HG03460 (cell line): Measurements from ENCODE around the gene FAM20A.

Source experiments
- ATAC-seq: cut with Tn5 transposase; IDR thresholded peaks from one replicate; pipeline ENCODE4 v1.9.1; 2021; ENCODE audit not compliant: unreplicated experiment

Gene FAM20A

DNA sequence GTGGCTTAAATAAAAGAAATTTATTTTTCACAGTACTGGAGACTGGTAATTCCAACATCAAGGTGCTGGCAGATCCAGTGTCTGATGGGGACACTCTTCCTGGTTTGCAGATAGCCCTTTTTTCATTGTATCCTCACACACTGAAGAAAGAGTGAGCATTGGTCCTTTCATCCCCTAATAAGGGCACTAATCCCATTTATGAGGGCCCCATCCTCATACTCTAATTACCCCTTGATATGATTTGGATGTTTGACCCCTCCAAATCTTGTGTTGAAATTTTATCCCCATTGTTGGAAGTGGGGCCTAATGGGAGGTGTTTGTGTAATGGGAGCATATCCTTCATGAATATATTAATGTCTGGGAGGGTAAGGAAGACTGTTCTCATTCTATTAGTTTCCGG, 9.4 kb upstream of the FAM20A start:
- no peak for ATAC-seq

DNA sequence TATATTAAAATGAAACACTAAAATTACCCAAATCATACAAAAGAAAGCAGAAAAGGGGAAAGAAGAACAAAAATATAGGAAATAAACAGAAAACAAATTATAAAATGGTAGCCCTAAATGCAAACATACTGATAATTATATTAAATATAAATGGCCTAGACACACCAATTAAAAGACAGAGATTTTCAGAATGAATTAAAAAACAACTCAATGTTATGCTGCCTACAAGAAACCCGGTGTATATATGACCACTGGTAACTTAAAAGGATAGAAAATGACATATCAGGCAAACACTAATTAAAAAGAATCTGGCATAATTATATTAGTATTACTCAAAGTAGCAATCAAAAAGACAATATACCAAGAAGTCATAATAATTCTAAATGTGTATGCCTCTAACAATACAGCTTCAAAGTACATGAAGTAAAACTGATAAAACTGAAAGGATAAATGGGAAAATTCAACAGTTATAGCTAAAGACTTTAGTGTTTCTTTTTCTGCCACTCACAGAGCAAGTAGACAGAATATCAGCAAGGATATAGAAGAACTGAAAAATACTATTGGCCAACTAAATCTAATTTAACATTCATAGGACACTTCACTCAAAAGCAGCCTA, 7.5 kb upstream of the FAM20A start:
- no peak for ATAC-seq

DNA sequence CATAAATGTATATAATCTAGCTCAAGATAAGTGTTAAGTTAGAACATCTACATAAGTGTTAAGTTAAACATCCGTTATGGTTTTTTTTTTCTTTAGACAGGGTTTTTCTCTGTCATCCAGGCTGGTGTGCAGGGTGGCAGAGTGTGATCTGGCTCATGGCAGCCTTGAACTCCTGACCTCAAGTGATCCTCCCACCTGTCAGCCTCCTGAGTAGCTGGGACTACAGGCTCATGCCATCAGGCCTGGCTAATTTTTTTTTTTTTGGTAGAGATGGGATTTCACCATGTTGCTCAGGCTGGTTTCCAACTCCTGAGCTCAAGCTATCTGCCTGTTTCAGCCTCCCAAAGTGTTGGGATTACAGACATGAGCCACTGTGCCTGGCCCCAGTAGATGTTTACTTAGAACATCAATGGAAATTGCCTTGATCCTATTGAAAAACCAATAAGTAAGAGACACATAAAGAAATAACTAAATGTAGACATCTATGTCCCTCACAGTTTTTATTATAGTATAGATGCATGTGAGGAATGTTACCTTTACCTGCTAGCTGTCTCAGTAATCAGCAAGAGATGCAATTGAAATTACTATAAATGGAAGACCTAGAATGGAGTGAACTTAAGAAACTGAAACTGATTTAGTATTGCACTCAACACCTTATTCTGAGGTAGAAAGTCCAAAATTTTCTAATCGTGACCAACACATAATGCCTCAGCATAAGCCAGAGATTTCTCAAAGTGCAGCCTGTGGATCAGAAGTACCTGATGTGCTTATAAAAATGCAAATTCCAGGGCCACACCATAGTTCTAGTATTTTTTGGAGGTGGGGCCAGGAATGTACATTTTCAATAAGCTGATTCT, 5.5 kb upstream of the FAM20A start:
- no peak for ATAC-seq

DNA sequence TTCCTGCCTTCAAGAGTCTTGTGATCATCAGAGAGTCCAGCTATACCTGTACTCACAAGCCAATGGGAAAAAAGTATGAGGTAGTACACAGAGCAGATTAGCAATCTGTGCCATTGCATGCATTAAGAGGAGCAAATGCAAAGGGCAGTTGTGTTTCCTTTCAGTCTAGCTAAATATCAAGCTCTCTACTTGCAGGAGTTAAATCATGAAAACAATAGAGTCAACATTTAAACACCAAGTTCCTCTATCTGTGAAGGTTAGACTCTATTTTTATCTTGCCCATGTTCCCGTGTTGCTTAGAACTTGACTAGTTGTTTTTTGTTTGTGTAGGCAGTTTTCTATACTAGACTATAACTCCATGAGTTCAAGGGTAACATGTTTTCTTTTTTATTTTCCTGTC, 4.7 kb upstream of the FAM20A start:
- no peak for ATAC-seq

DNA sequence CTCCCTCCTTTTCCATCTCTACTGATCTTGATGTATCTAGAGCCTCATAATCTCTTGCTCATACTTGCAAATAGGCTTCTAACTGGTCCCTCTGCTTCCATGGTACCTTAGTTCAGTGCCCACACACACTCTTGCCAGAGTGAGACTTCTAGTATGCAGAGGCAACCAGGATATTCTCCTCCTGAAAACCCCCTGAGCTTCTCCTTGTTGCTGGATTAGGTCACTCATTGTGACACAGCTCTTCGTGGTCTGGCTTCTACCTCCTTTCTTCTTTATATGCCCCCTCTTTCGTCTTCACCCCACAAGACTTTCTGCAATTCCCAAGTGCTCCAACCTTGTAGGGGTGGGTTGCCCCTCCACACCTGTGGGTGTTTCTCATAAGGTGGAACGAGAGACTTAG, 2.5 kb upstream of the FAM20A start:
- ATAC-seq = no peak

DNA sequence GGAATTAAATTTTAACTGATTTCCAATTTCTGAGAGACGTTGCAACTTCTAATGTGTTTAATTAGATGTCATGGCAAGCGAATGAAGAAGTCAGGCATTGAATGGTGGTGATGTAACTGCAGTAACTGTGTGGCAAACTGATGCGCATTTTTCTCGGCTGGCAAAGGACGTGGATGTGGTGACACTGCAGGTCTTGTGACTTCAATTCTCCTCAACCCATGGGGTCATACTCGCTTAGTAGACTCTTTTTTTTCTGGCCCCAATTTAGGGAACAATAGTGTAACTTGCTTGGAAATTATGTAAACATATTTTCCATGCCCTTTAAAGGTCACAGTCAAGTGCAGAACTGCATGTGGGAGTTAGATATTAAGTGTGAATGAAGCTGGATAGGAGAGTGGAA, 1.9 kb upstream of the FAM20A start:
- ATAC-seq = no peak

DNA sequence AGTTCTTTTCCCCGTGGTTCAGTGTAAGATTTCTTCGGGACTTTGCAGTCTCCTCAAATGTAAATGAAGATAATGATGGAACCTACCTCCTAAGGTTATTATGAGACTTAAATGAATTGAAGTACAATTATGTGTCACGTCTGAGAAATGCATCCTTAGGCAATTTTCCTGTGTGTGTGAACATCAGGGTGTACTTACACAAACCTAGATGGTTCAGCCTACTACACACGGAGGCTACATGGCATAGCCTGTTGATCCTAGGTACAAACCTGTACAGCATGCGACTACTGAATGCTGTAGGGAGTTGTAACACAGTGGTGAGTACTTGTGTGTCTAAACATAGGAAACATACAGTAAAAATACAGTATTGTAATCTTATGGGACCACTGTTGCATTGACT, 1.1 kb upstream of the FAM20A start:
- no peak for ATAC-seq

DNA sequence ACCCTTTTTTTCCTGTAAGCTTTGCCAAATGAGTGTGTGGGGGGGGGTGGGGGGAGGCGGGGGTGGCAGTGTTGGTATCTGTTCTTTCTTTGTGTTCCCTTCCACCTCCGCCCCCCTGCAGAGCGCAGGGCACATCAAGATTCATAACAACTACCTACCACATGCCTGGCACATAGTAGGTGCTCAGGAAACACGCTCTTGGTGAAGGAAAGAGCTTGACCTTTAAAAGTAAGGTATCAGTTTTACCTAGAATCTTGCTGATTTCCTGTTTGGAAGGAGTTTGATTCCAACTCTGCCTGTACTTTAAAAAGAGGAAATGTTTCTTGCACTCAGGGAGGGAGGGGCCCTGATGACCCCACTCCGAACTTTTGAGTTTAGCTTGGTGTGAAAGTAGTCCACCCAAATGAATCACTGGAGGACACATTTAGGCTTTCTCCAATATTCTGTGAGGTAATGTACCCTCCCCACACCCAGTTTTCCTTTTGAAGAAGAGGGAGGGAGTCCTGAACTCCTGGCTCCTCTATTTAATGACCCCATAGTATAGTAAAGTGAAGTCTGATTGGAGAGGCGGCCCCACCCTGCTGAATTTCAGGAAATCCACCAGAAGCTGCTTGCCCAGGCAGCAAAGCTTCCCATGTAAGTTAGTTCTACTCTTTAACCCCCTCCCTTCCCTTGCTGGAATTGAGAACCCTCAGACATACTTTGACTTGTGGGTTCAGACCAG, 560 bp upstream of the FAM20A start:
- ATAC-seq = no peak

DNA sequence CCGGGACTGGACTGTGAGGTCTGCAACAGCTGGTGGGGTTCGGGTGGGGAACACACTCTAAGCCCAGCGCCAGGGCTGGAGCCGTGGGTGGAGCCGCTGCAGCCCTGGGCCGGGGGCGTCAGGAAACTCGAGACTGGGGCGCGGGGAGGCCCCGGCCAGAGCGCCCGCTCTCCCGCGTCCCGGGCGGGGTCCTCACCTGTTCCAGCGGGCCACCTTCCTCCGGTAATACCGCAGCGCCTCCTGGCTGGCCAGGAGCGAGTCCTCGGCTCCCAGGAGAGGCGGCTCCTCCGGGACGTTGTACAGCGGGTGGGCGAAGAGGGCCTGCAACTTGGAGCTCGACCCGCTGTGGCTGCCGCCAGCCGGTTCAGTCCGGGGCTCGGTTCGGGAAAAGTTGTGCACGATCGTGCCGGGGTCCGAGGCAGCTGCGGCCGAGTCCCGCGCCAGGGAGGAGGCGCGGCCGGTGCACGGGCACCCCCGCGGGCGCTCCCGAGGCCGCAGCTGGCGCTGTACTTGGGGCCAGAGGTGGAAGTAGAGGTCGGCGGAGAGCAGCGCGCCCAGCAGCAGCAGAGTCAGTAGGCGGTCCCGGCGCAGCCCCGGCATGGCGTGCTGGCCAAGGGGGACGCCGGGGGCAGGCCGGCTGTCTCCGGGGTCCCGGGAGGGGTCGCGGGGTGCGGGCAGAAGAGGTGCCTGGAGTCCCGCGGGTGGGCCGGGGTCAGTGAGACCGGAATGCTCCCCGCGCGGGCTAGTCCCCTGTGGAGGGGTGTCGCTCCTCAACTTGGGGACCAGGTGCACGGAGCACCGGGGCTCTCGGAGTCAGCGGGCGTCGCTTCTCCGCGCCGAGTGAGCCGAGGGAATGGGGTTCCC, 868 bp downstream of the FAM20A start:
- ATAC-seq = no peak

DNA sequence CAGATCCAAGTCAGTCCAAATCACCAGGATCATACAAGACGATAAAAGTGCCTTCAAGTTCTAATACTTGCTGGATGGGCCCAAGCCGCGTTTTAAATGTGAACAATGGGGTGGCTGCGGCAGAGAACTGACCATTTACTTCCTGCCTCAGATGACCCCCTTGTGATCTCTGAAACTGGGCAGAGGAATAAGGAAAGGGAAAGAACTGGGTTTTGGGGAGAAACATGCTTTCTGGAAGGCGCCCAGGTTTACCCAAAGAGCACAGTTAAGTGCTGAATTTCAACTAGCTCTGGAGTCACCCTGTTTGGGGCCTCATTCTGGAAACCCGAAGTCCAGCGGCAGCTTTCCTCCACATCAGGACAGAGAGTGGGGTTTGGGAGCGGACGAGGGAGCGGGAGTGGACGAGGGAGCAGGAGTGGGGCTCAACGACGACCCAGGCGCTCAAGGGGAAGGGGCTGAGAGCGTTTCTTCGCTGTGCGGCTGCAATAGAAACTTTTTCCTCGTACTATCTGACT, 1.6 kb downstream of the FAM20A start:
- ATAC-seq = no peak

DNA sequence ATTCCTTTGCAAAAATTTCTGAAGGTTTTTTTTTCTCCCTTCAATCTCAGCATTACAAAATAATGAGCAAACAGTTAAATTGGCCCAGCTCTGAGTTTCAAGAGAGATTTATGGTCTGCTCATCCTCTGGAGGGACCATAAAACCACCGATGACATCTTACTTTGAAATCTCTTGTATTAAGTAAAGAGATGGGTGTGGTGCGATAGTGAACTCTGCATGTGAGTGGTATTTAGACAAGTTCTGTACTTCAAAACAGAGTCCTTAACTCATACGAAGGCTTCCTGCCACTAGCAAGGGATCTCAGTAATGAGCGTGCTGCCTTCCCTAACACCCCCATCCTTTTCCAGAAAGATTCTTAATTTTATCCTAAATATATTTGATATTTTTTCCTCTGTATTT, 2.1 kb downstream of the FAM20A start:
- no peak for ATAC-seq

DNA sequence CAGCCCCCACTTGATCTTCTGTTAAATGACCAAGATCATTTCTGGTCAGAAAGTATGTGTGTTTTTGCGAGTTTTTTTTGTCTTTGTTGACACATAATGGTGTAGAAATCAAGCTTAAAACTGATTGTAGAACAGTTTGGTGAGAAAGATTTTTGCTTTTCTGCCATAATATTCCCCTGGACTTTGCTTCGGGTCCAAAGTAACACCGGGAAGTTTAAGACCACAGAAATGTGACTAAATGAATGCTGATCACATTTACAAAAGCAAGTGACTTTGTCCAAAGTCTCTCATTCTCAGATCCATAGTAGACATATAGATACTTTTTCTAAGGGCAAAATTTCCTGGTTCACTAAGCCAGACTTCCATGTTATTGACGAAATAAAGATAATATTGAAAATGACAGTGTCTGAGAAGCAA, 2.6 kb downstream of the FAM20A start:
- no peak for ATAC-seq

DNA sequence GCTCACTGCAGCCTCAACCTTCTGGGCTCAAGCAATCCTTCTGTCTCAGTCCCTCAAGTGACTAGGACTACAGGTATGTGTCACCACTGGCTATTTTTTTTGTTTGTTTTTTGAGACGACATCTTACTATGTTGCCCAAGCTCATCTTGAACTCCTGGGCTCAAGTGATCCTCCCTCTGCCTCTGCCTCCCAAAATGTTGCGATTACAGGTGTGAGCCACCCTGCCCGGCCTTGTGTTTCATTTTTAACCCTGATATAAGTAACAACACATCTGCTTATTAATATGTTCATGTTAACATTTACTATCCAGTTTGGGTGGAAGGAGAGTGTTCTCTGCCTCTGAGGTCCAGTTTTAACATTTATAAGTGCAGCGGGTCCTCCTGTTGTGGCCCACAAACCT, 3.1 kb downstream of the FAM20A start:
- no peak for ATAC-seq

DNA sequence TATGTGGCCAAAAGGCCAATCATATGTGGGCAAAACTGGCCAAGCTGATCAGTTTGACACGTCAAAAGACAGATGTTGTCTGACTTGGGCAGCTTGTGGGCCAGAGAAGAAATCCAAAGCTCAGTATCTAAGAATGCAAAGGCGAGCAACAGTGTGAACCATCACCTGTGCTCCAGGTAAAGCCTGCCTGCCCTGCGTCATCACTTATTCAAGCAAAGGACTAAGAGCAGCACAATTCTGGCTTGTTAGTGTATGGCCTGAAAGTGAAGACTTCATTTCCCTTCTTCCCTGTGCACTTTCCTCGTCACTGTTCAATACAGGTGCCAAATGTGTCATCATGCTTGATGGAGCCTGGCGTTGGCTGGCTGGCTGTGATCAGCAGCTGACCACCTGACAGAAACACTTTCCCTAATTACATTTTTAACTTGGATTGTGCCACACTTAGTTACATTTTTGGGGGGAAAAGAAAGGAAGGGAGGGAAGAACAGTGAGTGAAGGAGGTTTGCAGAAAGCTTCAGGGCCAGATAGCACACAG, 4.7 kb downstream of the FAM20A start:
- ATAC-seq = no peak

DNA sequence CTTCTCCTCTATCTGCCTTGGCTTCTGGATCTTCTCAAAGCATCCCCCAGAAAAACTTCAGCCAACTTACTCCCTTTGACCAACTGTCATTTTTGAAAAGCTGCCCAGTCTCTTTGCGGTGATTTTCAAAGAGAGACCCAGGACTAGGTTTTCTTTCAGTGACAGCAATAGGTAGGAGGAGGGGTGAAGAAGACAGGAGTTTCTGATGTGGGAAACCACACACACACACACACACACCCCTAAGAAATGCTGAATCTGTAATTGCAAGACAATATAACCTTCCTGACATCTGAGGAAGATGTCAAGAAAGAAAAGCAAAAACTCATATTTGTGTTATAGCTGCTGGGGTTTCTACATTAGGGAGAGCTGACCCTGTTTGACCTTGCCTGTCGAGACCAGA, 5.2 kb downstream of the FAM20A start:
- no peak for ATAC-seq

DNA sequence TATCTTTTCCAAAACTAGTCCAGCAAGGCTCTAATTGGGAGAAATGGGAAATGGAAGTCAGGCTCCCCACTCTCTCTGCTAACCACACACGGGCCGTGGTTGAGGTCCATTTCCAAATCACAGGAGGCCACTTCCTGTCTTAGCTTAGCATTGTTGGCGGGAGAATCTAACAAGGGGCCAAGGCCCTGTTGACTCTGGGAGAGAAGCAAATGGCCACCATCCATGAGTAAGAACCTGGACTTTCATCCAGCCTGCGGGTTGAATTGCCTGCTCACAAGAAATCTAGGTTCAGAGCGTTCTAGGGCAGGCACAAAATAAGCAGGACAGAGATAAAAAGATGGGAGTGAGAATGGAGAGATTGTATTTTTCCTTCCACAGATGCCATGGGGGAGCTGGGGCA, 5.7 kb downstream of the FAM20A start:
- no peak for ATAC-seq

DNA sequence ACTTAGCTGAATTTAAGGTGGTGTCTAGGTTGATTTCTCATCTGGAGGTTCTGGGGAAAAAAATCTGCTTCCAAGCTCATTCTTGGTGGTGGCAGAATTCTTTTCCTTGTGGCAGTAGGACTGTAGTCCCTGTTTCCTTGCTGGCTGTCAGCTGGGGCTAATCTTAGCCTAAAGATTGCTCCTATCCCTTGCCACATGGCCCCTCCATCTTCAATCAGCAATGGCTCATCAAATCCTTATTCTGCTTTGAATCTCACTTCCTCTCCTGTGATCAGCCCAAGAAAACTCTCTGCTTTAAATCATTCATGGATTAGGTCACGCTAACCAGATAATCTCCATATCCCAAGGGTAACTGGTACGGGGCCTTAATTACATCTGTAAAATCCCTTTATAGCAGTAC, 6.6 kb downstream of the FAM20A start:
- no peak for ATAC-seq

DNA sequence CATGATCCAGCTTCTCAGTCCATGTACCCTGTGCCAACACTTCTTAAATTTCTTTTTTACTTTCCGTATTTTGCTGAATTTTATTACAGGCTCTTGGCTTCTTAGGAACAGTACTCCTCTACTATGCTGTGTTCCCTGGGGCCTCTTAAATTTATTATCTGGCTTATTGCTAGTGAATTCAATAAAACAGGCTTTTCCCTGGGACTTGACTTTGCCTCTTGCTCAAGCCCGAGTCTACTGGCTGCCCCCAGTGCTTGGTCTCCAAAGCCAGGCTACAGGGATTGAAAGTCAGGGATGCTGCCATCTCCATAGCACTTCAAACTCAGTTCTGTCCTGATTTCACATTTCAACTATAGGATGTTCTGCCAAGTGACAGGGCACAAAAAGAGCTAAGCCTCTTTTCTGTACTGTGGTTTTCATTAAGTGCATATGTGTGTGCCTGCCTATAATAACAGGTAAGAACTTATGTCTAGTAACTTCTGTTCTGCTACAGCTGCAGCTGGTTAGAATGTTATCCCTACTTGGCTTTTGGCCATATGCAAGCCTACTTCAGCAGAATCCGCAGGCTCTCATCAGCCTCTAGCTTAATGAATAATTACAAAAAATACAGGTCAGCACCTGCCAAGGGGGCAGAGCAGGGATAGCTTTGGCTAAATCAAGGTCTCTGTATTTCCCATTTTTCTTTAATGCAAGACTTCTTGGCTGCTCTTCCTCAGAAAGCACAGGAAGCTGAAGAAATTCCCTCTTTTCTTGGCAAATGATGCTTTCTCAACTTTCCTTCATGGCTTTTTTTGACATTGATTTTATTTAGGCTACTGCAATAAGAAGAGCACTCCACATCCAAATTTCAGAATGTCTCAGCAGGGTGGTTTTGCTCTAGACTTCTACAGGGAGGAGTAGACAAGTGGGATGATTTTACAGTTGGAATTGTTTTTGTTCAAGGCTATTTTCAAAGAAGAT, 8.2 kb downstream of the FAM20A start:
- no peak for ATAC-seq

DNA sequence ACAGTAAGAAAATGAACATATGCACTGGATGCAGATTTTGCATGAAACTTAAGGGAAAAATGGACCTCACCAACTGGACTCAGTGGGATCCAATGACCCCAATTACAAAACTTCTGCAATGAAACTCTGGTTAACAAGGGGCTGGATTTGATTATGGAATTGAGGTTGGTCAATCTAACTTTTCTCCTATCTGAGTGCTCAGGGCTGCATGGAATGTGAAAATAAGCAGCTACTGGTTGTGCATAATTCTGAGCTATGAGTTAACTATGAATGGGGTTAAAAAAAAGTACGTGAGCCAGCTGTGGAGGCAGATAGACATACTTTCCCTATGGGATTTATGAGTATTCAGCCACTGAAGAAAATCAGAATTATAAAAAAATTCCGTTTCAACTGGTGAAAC, 9.2 kb downstream of the FAM20A start:
- no peak for ATAC-seq

DNA sequence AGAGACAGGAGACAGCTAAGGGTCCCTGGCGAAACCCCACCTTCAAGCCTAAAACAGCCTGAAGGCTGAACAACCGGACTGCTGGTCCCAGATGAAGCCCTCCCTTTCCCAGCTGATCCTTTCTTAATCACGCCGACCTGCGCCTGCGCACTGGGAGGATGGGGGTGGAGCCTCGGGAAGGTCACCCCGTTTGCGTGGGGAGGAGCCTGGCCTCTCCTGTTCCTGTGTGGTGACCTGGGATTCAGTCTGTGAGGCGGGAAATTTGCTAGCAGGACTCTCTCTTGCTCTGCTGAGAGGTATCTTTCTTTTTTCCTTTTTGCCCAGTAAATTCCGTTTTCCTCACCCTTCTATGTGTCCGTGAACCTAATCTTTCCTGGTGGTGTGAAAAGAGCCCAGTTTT, 9.6 kb downstream of the FAM20A start:
- no peak for ATAC-seq
